HepG2 (cell line): ENCODE results near the gene PTEN. TPM values are rescaled to one million over a fixed set of nuclear protein-coding genes. Genes with fewer than 3 reads are reported as not detected.
A peak's percentile ranks its signal among the peaks of the same experiment; 100 is the strongest.

Source experiments
- EED ChIP-seq: sonication (generic); formaldehyde crosslinking; IDR thresholded peaks from 2 replicates; pipeline ENCODE4 v1.5.0; 2020; ENCODE audit warnings: mild to moderate bottlenecking, missing genetic modification reagents
- GATAD1 ChIP-seq: IDR thresholded peaks from 2 replicates; pipeline ENCODE4 v1.6.1; 2016; ENCODE audit warnings: missing genetic modification reagents, missing compliant biosample characterization
- HNF4G ChIP-seq, 2 experiments: sonication (generic) in 1 of 2; formaldehyde crosslinking in 1 of 2; IDR thresholded peaks; 2 replicates each; pipeline versions ENCODE4 v1.4.0 to v1.6.1; 2011 to 2020; ENCODE audit warnings: borderline replicate concordance in 2 of 2, low read depth in 2 of 2, mild to moderate bottlenecking in 2 of 2, low read length in 1 of 2, missing genetic modification reagents in 1 of 2, moderate library complexity in 1 of 2
- KLF6 ChIP-seq: IDR thresholded peaks from 2 replicates; pipeline ENCODE4 v1.8.0; 2016; ENCODE audit warnings: missing biosample characterization, missing genetic modification reagents
- MTF1 ChIP-seq: sonication (generic); formaldehyde crosslinking; IDR thresholded peaks from 2 replicates; pipeline ENCODE4 v1.5.0; 2020; ENCODE audit warnings: missing genetic modification reagents
- NFKBIZ ChIP-seq: IDR thresholded peaks from 2 replicates; pipeline ENCODE4 v1.6.1; 2018; ENCODE audit warnings: missing genetic modification reagents, missing compliant biosample characterization
- POLR2A ChIP-seq, 2 experiments: IDR thresholded peaks; 2 replicates each; pipeline ENCODE4 v1.6.1; 2011; ENCODE audit warnings: low read depth in 2 of 2, low read length in 2 of 2, mild to moderate bottlenecking in 1 of 2, moderate library complexity in 1 of 2; ENCODE audit not compliant: insufficient read depth in 1 of 2
- ZNF12 ChIP-seq: sonication (generic); formaldehyde crosslinking; IDR thresholded peaks from 2 replicates; pipeline ENCODE4 v1.5.0; 2020; ENCODE audit warnings: missing genetic modification reagents
- ZNF350 ChIP-seq: sonication (generic); formaldehyde crosslinking; IDR thresholded peaks from 2 replicates; pipeline ENCODE4 v1.4.0; 2020; ENCODE audit warnings: mild to moderate bottlenecking, low read depth, missing genetic modification reagents, borderline replicate concordance
- ZNF501 ChIP-seq: sonication (generic); formaldehyde crosslinking; IDR thresholded peaks from 2 replicates; pipeline ENCODE4 v1.5.1; 2020; ENCODE audit warnings: mild to moderate bottlenecking, moderate library complexity, missing genetic modification reagents
- ZNF510 ChIP-seq: sonication (generic); formaldehyde crosslinking; IDR thresholded peaks from 2 replicates; pipeline ENCODE4 v1.4.0; 2020; ENCODE audit warnings: low read depth, mild to moderate bottlenecking, missing genetic modification reagents
- ZNF563 ChIP-seq: sonication (generic); formaldehyde crosslinking; IDR thresholded peaks from 2 replicates; pipeline ENCODE4 v1.8.0; 2022; ENCODE audit warnings: mild to moderate bottlenecking, moderate library complexity, missing genetic modification reagents
- ZNF724P ChIP-seq: sonication (generic); formaldehyde crosslinking; IDR thresholded peaks from 2 replicates; pipeline ENCODE4 v1.8.0; 2022; ENCODE audit warnings: missing genetic modification reagents, borderline replicate concordance
- ZNF772 ChIP-seq: sonication (generic); formaldehyde crosslinking; IDR thresholded peaks from 2 replicates; pipeline ENCODE4 v1.5.0; 2020; ENCODE audit warnings: mild to moderate bottlenecking, missing genetic modification reagents
- ZSCAN12 ChIP-seq: sonication (generic); formaldehyde crosslinking; IDR thresholded peaks from 2 replicates; pipeline ENCODE4 v1.9.0; 2021; ENCODE audit warnings: mild to moderate bottlenecking, missing genetic modification reagents
- polyA plus RNA-seq, 8 experiments: library from polyadenylated mRNA; depleted of rRNA in 3 of 8; stranded (reverse) in 7 of 8; unstranded in 1 of 8; fragments of >200 nt; fragmentation: Illumina TruSeq in 4 of 8; extraction: Trizol in 4 of 8; gene quantifications; 2 replicates each; pipeline versions ENCODE4 v1.2.1 to v1.2.3, GENCODE V29; 2011 to 2016; ENCODE audit warnings: low read depth in 4 of 8, missing spikeins in 1 of 8, mixed read lengths in 1 of 8; ENCODE audit not compliant: insufficient read depth in 1 of 8
- total RNA-seq, 5 experiments: library from RNA; depleted of rRNA; stranded (reverse); fragments of >200 nt; fragmentation: Illumina TruSeq; extraction: Trizol; gene quantifications; 2 replicates each; pipeline ENCODE4 v1.2.3, GENCODE V29; 2016; ENCODE audit warnings: low read depth in 1 of 5
- TF ChIP-seq, protein P1 (sequence below): sonication (generic); formaldehyde crosslinking; IDR thresholded peaks from 2 replicates; pipeline ENCODE4 v1.4.0; 2020; ENCODE audit warnings: missing genetic modification reagents
- TF ChIP-seq, protein P2 (sequence below): sonication (generic); formaldehyde crosslinking; IDR thresholded peaks from 2 replicates; pipeline ENCODE4 v1.4.0; 2020; ENCODE audit warnings: mild to moderate bottlenecking, missing genetic modification reagents
- TF ChIP-seq, protein P3 (sequence below): IDR thresholded peaks from 2 replicates; pipeline ENCODE4 v1.6.1; 2016
- TF ChIP-seq, protein P4 (sequence below): conservative IDR thresholded peaks from 2 replicates; pipeline ENCODE4 v1.6.1; 2018; ENCODE audit warnings: missing genetic modification reagents
- TF ChIP-seq, protein P5 (sequence below): sonication (generic); formaldehyde crosslinking; IDR thresholded peaks from 2 replicates; pipeline ENCODE4 v1.8.0; 2022; ENCODE audit warnings: missing genetic modification reagents, low read depth, mild to moderate bottlenecking, borderline replicate concordance
- TF ChIP-seq, protein P6 (sequence below): sonication (generic); formaldehyde crosslinking; IDR thresholded peaks from 2 replicates; pipeline ENCODE4 v1.9.0; 2022; ENCODE audit warnings: low read depth, missing genetic modification reagents

The PTEN gene
- total and polyA plus RNA-seq, 2 of the 13 experiments (the other 11 are each of a cell fraction or from before 2014, with no cell fraction given): 30.3 to 61.3 TPM

DNA sequence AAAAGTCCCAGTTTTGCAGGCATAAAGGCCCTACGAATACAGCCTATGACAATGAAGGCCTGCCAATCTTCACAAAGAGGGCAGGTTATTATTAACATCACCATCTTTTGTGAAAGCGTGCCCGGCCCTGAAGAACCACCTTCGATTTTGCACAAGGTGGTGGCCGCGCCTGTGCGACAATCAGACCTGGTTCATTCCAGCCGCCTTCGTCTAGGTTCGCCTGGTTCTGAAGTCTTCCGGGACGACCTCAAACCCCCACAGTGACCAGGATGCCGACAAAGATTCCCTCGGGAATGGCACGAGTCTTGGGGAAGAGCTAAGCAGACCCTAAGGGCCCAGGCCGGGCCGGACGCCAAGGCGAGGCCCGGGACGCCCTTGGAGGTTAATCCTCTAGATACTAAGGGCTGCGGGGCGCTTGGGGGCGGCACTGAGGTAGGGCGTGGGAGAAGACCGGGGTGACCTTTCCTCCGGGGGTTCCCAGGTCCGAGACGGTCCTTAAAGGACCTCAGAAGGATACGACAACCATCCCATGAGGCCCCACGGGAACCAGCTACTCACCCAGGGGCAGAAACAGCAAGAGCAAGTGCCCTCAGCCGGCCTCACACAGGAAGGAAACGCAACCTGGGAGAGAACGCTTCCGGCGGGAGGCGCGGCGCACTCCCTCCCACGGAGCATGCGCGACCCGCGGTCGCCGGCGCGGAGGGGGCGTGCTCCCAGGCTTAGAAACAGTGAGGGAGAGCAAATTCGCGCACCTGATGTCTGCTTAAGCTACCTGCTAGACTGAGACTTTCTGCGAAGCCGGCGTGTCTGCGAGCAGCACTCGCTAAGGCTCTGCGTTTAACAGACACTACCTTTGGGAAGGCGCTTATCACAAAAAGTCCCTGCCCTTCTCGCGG lies 45.6 kb upstream of the PTEN start, which contains the start of gene ATAD1 (continued):
- peak; percentile 75; the same call in 1 of the 2 replicates for TF ChIP-seq ZNF350 (CRISPR knock-in tag)
- TF ChIP-seq, protein P1, sequence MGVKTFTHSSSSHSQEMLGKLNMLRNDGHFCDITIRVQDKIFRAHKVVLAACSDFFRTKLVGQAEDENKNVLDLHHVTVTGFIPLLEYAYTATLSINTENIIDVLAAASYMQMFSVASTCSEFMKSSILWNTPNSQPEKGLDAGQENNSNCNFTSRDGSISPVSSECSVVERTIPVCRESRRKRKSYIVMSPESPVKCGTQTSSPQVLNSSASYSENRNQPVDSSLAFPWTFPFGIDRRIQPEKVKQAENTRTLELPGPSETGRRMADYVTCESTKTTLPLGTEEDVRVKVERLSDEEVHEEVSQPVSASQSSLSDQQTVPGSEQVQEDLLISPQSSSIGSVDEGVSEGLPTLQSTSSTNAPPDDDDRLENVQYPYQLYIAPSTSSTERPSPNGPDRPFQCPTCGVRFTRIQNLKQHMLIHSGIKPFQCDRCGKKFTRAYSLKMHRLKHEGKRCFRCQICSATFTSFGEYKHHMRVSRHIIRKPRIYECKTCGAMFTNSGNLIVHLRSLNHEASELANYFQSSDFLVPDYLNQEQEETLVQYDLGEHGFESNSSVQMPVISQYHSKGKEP: no peak; the same call in 1 of the 2 replicates
- TF ChIP-seq HNF4G (IDR thresholded peaks at IDR 0.05; ENCODE audit: borderline replicate concordance, low read depth, low read length): no peak
- 0 out of 2 replicates have a peak, but pooled peaks have one; percentile 30 for TF ChIP-seq HNF4G (CRISPR knock-in tag; IDR thresholded peaks at IDR 0.05; ENCODE audit: borderline replicate concordance, low read depth)
- TF ChIP-seq, protein P2, sequence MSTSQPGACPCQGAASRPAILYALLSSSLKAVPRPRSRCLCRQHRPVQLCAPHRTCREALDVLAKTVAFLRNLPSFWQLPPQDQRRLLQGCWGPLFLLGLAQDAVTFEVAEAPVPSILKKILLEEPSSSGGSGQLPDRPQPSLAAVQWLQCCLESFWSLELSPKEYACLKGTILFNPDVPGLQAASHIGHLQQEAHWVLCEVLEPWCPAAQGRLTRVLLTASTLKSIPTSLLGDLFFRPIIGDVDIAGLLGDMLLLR (CRISPR knock-in tag): 0 out of 2 replicates have a peak, but pooled peaks have one; percentile 9
- no peak for TF ChIP-seq ZNF510 (CRISPR knock-in tag)
- no peak for TF ChIP-seq NFKBIZ (CRISPR knock-in tag)
- peak; percentile 37; the same call in 1 of the 2 replicates for TF ChIP-seq MTF1
- TF ChIP-seq POLR2A (IDR thresholded peaks at IDR 0.05; ENCODE audit: insufficient read depth in 1 of 2, low read depth in 2 of 2, low read length in 2 of 2): peak; percentile 88 to 90
- peak; percentile 85 for TF ChIP-seq ZNF501 (CRISPR knock-in tag)
- TF ChIP-seq GATAD1 (CRISPR knock-in tag): peak; percentile 88
- TF ChIP-seq, protein P3, sequence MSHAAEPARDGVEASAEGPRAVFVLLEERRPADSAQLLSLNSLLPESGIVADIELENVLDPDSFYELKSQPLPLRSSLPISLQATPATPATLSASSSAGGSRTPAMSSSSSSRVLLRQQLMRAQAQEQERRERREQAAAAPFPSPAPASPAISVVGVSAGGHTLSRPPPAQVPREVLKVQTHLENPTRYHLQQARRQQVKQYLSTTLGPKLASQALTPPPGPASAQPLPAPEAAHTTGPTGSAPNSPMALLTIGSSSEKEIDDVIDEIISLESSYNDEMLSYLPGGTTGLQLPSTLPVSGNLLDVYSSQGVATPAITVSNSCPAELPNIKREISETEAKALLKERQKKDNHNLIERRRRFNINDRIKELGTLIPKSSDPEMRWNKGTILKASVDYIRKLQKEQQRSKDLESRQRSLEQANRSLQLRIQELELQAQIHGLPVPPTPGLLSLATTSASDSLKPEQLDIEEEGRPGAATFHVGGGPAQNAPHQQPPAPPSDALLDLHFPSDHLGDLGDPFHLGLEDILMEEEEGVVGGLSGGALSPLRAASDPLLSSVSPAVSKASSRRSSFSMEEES (CRISPR knock-in tag): 0 out of 2 replicates have a peak, but pooled peaks have one; percentile 4
- peak; percentile 79; the same call in 1 of the 2 replicates for TF ChIP-seq ZNF563 (CRISPR knock-in tag)
- peak; percentile 73; the same call in 1 of the 2 replicates for TF ChIP-seq KLF6
- TF ChIP-seq EED (CRISPR knock-in tag): 0 out of 2 replicates have a peak, but pooled peaks have one; percentile 84
- peak; percentile 59 for TF ChIP-seq ZNF772
- TF ChIP-seq, protein P4, sequence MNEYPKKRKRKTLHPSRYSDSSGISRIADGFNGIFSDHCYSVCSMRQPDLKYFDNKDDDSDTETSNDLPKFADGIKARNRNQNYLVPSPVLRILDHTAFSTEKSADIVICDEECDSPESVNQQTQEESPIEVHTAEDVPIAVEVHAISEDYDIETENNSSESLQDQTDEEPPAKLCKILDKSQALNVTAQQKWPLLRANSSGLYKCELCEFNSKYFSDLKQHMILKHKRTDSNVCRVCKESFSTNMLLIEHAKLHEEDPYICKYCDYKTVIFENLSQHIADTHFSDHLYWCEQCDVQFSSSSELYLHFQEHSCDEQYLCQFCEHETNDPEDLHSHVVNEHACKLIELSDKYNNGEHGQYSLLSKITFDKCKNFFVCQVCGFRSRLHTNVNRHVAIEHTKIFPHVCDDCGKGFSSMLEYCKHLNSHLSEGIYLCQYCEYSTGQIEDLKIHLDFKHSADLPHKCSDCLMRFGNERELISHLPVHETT (CRISPR knock-in tag): no peak
- TF ChIP-seq, protein P5, sequence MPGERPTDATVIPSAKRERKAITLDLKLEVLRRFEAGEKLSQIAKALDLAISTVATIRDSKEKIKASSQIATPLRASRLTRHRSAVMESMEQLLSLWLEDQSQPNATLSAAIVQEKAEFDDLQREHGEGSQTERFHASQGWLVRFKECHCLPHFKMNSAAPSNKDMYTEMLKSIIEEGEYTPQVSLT: no peak
- 0 out of 2 replicates have a peak, but pooled peaks have one; percentile 16 for TF ChIP-seq ZNF12 (CRISPR knock-in tag)
- 0 out of 2 replicates have a peak, but pooled peaks have one; percentile 27 for TF ChIP-seq ZNF724P (CRISPR knock-in tag)
- TF ChIP-seq ZSCAN12 (CRISPR knock-in tag): peak; percentile 68; the same call in 1 of the 2 replicates
- TF ChIP-seq, protein P6, sequence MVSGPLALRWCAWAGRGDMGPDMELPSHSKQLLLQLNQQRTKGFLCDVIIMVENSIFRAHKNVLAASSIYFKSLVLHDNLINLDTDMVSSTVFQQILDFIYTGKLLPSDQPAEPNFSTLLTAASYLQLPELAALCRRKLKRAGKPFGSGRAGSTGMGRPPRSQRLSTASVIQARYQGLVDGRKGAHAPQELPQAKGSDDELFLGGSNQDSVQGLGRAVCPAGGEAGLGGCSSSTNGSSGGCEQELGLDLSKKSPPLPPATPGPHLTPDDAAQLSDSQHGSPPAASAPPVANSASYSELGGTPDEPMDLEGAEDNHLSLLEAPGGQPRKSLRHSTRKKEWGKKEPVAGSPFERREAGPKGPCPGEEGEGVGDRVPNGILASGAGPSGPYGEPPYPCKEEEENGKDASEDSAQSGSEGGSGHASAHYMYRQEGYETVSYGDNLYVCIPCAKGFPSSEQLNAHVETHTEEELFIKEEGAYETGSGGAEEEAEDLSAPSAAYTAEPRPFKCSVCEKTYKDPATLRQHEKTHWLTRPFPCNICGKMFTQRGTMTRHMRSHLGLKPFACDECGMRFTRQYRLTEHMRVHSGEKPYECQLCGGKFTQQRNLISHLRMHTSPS (CRISPR knock-in tag): peak; percentile 28; the same call in 1 of the 2 replicates
